Testis (tissue), 2 donors: Measurements from ENCODE around the gene POLR3A.

ENCODE experiments used
- CTCF ChIP-seq, 3 experiments: fragments of 450-650 bp in 2 of 3; fragments of 200-600 bp in 1 of 3; sonication (generic) in 1 of 3; IDR thresholded peaks; one replicate each; pipeline ENCODE4 v1.5.1; 2016 to 2019; ENCODE audit warnings: antibody characterized with exemption in 3 of 3, mild to moderate bottlenecking in 2 of 3, moderate library complexity in 1 of 3
- POLR2A ChIP-seq: fragments of 450-650 bp; IDR thresholded peaks from one replicate; pipeline ENCODE4 v1.6.1; 2017; ENCODE audit warnings: antibody characterized with exemption, mild to moderate bottlenecking, moderate library complexity

GRCh38 chr10:77963901-77964300 is 65.4 kb downstream of the POLR3A start:
- TF ChIP-seq CTCF (IDR thresholded peaks at IDR 0.05) (no peak), POLR2A (no peak)
